Stimulated activated CD4-positive, alpha-beta T cell treated with anti-CD3 and anti-CD28 coated beads, Interleukin-1b, Interleukin-23, amount 100 ng/mL, for 1 hour (primary cell): ENCODE results near the gene STK36.

Experiments
- DNase-seq, 2 donors: peaks; one replicate each; pipeline ENCODE4 v3.0.0-alpha.2; 2020; ENCODE audit warnings: low read depth in 2 of 2

STK36 gene

GRCh38 chr2:218745559-218746469, 73.9 kb downstream of the STK36 start:
- no peak for DNase-seq

GRCh38 chr2:218746470-218746795, 74.5 kb downstream of the STK36 start:
- no peak for DNase-seq

DNA sequence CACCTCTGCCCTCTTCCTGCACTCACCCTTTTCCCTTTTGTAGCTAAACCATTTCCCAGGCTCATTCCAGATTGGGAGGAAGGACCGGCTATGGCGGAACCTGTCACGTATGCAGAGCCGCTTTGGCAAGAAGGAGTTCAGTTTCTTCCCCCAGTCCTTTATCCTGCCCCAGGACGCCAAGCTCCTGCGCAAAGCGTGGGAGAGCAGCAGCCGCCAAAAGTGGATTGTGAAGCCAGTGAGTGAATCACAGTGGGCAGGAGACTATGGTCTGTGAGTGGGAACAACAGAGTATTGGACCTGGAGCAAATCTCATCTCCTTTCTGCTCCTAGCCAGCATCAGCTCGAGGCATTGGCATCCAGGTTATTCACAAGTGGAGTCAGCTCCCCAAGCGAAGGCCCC, 75.1 kb downstream of the STK36 start:
- DNase-seq, result no peak

DNA sequence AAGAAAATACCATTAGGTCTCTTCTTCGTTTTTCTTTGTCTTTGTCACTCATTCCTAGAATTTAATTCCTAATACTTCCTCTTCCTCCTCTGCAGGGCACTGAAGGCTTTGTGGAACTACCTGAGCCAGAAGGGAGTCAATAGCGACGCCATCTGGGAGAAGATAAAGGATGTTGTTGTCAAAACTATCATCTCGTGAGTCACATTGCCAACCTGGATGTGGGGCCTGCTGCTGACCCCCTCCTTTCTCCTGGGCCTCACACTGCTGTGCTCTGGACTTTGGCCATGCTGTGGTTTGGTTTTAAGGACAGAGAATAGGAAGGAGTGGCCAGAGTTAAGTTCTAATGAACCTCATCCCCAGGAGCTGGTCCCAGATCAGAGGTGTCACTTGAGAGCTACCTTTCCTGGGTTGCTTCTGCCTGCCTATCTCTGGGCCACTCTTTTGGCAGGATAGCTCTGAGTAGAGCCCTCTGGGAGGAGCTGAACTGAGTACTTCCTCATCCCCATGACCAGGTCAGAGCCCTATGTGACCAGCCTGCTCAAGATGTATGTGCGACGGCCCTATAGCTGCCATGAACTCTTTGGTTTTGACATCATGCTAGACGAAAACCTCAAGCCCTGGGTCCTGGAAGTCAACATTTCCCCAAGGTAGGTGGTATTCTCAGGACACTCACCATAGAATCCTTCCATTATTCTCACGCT, 77.0 kb downstream of the STK36 start:
- DNase-seq, result no peak
